Activated naive CD4-positive, alpha-beta T cell treated with anti-CD3 and anti-CD28 coated beads for 36 hours (primary cell): ENCODE data around the gene CERKL. TPM values are rescaled to one million over a fixed set of nuclear protein-coding genes. Genes with fewer than 3 reads are reported as not detected.

Source experiments
- CTCF ChIA-PET: fragments of 350-600 bp; sonication (Branson Sonifier 250); formaldehyde crosslinking; loops from one replicate; lab custom pipeline; 2021; ENCODE audit warnings: antibody characterized with exemption; lab: Charles Lee
- DNase-seq: peaks from one replicate; pipeline ENCODE4 v3.0.0-alpha.2; 2020
- H3K27ac Mint-ChIP-seq: one replicate; pipeline ENCODE4 v1.8.0; 2021; ENCODE audit warnings: mild to moderate bottlenecking, mixed read lengths
- H3K27me3 Mint-ChIP-seq: one replicate; pipeline ENCODE4 v1.8.0; 2021; ENCODE audit warnings: low read depth, mixed read lengths
- H3K36me3 Mint-ChIP-seq: one replicate; pipeline ENCODE4 v1.8.0; 2021; ENCODE audit warnings: low read depth, mixed read lengths
- H3K4me1 Mint-ChIP-seq: one replicate; pipeline ENCODE4 v1.8.0; 2021; ENCODE audit warnings: low read depth, mixed read lengths
- H3K4me3 Mint-ChIP-seq: one replicate; pipeline ENCODE4 v1.8.0; 2021; ENCODE audit warnings: mild to moderate bottlenecking, moderate library complexity, mixed read lengths
- H3K9me3 Mint-ChIP-seq: one replicate; pipeline ENCODE4 v1.8.0; 2021; ENCODE audit warnings: mixed read lengths
- intact Hi-C: fragments of 100-400 bp; cut with micrococcal nuclease; formaldehyde crosslinking; loops from one replicate; pipeline ENCODE4 v1.15.1; 2023
- total RNA-seq, 2 experiments: library from RNA; stranded (reverse); gene quantifications; one replicate each; pipeline ENCODE4 v1.2.3, GENCODE V29; 2021

The CERKL gene
- total RNA-seq, 2 experiments from 2014 or later, result 0.14 TPM; not detected in 1

DNA sequence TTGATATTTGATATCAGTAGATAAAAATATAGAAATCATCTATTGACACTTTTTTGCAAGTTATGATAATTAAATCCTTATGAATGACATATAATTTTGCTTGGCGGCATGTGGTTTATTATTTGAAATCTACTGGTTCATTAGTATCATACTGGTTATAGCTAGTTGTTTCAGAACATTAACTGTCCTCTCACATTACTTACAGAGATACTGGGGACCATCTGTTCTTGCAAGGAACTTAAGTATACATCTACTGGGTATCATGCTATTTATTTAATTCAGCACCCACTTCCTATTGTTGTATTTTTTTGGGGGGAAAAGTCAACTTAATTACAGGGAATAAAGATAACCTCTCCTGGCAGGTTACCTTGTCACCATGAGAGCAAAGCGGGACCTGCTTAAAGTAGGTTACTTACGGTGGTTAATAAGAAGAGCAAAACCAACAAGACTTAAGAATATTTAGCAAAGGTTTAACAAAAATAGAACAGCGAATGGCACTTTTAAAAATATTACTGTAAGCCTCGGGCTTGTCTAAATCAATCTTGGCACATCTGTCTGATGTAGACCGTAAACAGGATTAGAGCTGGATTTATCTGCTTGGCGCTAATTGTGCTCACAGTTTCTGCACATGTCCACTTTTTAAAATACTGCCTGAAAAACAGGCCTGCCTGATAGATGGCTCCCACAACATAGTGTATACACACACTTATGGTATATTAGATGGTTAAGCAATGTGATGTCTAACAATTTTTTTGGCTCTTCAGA lies 41.8 kb downstream of the CERKL start:
- H3K4me1 Mint-ChIP-seq, result no peaks in the 10 kb centered on the region
- no peaks in the 10 kb centered on the region for H3K36me3 Mint-ChIP-seq
- CTCF ChIA-PET, result no interaction called here
- no peaks in the 10 kb centered on the region for H3K27me3 Mint-ChIP-seq
- intact Hi-C loops, result no loop called here
- DNase-seq, result no peak
- no peak overlapping the region for H3K4me3 Mint-ChIP-seq
- H3K9me3 Mint-ChIP-seq, result no peaks in the 10 kb centered on the region
- no peak overlapping the region for H3K27ac Mint-ChIP-seq

DNA sequence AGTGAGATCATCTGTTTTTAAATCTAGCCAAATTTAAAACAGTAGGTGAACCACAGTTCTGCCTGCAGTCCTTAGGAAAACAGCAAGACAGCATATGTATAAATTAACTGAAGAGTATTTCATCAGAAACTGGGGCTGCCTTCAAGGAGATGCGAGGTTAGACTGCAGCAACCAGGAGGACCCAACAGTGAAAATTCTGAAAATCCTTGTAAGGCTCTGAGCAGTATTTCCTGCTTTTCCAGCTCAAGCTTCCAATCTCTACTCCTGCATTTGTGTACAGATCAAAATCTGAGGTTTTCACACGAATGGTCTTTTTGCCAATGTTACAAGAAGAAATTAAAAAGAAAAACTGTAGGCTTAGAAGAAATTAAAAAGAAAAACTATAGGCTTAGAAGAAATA lies 43.7 kb downstream of the CERKL start:
- no peak for DNase-seq
- H3K27ac Mint-ChIP-seq, result no peak overlapping the region
- peaks cover 6% of the 10 kb centered on the region for H3K4me1 Mint-ChIP-seq
- intact Hi-C loops, result no loop called here
- H3K27me3 Mint-ChIP-seq, result no peaks in the 10 kb centered on the region
- H3K36me3 Mint-ChIP-seq, result no peaks in the 10 kb centered on the region
- H3K9me3 Mint-ChIP-seq, result no peaks in the 10 kb centered on the region
- CTCF ChIA-PET, result interaction anchor here (0.6 to 0.8 kb wide), 2 partner anchors 102 to 239 kb away, joined by 3 to 7 read pairs; no protein-coding TSS in a partner anchor
- no peak overlapping the region for H3K4me3 Mint-ChIP-seq

DNA sequence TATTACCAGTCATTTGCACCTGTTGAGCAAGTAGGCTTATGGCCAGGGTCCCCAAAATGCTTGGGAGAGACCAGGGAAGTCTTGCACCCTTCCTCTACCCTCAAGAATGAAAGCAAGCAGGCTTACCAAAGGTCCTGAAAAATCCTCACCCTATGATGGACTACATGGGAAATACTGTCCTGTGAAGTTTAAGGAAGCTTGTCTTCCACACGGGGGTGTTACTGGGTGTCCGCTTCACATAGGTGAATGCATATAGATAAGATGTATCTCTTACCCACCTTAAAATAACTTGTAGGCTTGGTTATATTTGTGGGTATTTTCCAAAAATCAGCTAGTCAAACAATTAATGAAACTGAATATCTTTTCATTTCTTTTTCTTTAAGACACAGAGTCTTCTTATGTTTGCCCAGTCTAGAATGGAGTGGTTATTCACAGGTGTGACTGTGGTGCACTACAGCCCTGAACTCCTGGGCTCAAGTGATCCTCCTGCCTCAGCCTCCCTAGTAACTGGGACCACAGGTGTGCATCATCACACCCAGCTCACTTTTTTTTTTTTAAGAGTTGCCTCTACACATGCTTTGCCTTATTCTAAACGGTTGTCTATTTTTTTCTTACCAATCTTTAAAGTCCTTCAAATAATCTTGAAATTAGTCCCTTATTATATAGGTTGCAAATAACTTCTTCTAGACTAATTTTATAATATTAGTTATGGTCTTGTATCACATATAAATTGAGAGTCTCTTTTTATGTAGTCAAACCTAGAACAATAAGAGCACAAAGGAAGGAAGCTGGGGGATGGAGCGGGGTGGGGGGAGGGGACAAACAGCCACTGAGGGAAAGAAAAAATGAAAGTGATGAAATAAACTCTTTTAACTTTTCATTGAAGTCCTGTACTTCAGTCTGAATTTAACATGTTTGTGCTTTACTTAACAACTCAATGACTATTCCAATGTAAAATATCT lies 49.0 kb downstream of the CERKL start:
- Mint-ChIP-seq H3K36me3 (peaks cover 6% of the 10 kb centered on the region), H3K4me1 (peaks cover 23% of the 10 kb centered on the region), H3K9me3 (peaks cover 15% of the 10 kb centered on the region), H3K27me3 (no peaks in the 10 kb centered on the region), H3K27ac (peak overlapping the region; percentile 75), H3K4me3 (no peak overlapping the region)
- CTCF ChIA-PET, result interaction anchor here (0.6 kb wide), 1 partner anchor 93 kb away, joined by 4 read pairs; no protein-coding TSS in a partner anchor
- peak; percentile 22 for DNase-seq
- intact Hi-C loops, result no loop called here

DNA sequence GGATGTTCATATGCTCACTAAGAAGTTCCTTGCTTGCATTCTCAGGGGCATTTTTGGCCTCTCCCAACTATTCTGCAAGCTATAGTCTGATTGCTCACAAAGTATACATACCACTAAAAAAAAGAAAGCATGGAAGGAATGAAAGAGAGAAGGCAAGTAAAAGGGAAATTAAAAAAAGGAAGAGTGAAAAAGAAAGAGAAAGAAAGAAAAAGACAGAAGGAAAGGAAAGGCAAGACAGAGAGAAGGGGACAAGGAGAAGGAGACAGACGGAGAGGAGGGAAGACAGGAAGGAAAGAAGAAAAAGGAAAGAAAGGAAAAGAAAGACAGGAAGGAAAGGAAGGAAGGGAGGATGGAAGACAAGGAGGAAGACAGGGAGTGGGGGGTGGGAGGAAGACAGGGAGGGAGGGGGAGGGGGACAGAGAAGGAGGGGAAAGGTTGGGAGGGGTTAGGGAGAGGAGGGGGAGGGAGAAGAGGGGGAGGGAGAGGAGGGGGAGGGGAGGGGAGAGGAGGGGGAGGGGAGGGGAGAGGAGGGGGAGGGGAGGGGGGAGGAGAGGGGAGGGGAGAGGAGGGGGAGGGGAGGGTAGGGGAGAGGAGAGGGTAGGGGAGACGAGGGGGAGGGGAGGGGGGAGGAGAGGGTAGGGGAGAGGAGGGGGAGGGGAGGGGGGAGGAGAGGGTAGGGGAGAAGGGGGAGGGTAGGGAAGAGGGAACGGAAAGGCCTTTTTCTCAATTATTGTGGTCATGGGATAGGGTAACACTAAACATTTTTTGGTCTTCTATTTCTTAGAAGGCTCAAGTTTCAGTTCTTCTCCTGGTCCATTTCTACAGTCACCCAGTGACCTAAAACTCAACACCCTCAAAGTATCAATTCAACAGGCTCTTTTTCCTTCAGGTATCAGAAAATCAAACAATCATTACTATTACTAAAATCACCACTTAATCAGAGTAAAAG lies 50.7 kb downstream of the CERKL start:
- Mint-ChIP-seq H3K4me1 (peaks cover 23% of the 10 kb centered on the region), H3K9me3 (peaks cover 15% of the 10 kb centered on the region), H3K4me3 (no peak overlapping the region), H3K27me3 (no peaks in the 10 kb centered on the region), H3K36me3 (peaks cover 8% of the 10 kb centered on the region), H3K27ac (no peak overlapping the region)
- intact Hi-C loops, result no loop called here
- CTCF ChIA-PET, result no interaction called here
- DNase-seq, result no peak

DNA sequence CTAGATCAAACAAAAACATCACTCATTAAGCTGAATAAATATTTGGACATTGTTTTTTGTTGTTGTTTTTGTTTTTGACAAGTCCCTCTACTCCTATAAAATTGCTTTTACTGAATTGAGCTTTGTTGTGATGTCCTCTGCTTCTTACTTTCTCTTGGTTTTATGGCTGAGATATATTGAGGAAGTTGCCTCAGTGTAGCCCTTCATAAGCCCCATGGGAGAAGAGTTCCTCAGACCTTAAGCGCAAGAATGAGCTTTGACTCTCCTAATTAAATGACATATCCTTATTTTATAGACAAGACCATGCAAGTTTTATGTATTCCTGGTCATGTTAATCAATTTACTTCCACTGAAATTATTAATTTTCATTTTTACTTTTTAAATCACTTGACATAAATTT lies 54.9 kb downstream of the CERKL start:
- DNase-seq, result no peak
- Mint-ChIP-seq H3K4me1 (peaks cover 5% of the 10 kb centered on the region), H3K27me3 (no peaks in the 10 kb centered on the region), H3K9me3 (peaks cover 15% of the 10 kb centered on the region), H3K36me3 (peaks cover 8% of the 10 kb centered on the region), H3K4me3 (no peak overlapping the region), H3K27ac (no peak overlapping the region)
- CTCF ChIA-PET, result no interaction called here
- intact Hi-C loops, result no loop called here

DNA sequence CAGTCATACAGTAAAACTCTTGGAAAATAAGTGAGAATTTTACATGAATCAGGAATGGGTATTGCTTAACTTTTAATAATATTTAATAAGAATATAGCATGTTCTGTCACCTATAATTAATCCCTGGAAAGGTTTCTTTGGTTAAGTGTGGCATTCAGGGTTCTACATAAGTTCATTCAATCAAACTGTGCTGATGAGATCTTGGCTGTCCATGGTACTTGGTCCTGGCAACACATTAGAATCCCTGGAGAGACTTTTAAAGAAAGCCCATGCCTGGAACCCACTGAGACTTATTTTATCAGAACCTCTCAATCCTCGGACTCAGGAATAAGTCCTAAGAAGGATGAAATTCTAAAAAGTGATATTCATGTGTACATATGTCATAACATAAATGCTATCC lies 60.3 kb downstream of the CERKL start:
- DNase-seq, result no peak
- H3K36me3 Mint-ChIP-seq, result no peaks in the 10 kb centered on the region
- no peaks in the 10 kb centered on the region for H3K9me3 Mint-ChIP-seq
- H3K4me3 Mint-ChIP-seq, result no peak overlapping the region
- H3K27me3 Mint-ChIP-seq, result no peaks in the 10 kb centered on the region
- H3K4me1 Mint-ChIP-seq, result no peaks in the 10 kb centered on the region
- intact Hi-C loops, result no loop called here
- CTCF ChIA-PET, result no interaction called here
- H3K27ac Mint-ChIP-seq, result no peak overlapping the region

DNA sequence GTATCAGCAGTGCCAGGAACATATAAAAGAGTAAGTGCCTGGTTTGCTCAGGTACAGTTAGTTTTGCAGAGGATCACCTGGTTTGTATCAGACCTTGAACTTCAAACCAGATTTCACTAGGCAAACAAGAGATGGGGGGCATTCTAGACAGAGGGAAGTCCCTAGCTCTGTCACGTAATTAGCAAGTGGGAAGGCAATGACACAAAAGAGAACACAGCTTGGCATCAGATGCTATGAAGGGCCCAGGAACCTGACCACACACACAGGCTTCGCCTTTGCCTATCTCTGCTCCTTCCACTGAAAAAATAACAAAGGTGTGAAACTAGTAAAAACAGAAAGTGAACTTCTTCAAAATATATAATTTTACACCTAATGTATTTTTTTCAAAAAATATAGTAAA lies 62.6 kb downstream of the CERKL start:
- Mint-ChIP-seq H3K27me3 (no peaks in the 10 kb centered on the region), H3K9me3 (no peaks in the 10 kb centered on the region), H3K4me3 (no peak overlapping the region), H3K36me3 (no peaks in the 10 kb centered on the region), H3K4me1 (no peaks in the 10 kb centered on the region), H3K27ac (no peak overlapping the region)
- intact Hi-C loops, result no loop called here
- CTCF ChIA-PET, result interaction anchor here (1.2 kb wide), 1 partner anchor 12 kb away, joined by 3 read pairs; no protein-coding TSS in a partner anchor
- no peak for DNase-seq

DNA sequence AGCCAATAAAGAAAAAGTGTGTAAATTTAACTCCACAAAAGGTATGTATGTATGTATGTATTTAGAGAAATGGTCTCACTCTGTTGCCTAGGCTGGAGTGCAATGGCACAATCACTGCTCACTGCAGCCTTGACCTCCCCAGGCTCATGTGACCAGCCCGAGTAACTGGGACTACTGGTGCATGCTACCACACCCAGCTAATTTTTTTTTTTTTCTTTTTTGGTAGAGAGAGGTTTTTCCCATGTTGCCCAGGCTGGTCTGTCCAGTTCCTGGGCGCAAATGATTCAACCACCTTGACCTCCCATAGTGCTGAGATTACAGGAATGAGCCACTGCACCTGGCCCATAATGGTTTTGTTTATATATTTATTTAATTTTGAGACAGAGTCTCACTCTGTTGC lies 67.1 kb downstream of the CERKL start:
- CTCF ChIA-PET, result no interaction called here
- Mint-ChIP-seq H3K27me3 (no peaks in the 10 kb centered on the region), H3K27ac (no peak overlapping the region), H3K36me3 (no peaks in the 10 kb centered on the region), H3K4me1 (peaks cover 9% of the 10 kb centered on the region), H3K4me3 (no peak overlapping the region), H3K9me3 (no peaks in the 10 kb centered on the region)
- DNase-seq, result no peak
- intact Hi-C loops, result no loop called here

DNA sequence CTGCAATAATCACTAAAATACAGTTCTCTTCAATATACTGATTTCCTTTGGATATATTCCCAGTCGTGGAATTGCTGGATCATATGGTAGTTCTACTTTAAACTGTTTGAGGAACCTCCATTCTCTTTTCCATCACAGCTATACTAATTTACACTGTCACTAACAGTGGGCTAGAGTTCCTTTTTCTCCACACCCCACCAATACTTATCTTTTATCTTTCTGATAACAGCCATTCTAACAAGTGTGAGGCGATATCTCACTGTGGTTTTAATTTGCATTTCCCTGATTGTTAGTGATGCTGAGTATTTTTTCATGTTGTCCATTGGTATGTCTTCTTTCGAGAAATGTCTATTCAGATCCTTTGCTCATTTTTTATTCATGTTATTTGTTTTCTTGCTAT lies 68.4 kb downstream of the CERKL start:
- Mint-ChIP-seq H3K36me3 (no peaks in the 10 kb centered on the region), H3K27ac (no peak overlapping the region), H3K9me3 (no peaks in the 10 kb centered on the region), H3K4me1 (peaks cover 9% of the 10 kb centered on the region), H3K4me3 (no peak overlapping the region), H3K27me3 (no peaks in the 10 kb centered on the region)
- intact Hi-C loops, result no loop called here
- CTCF ChIA-PET, result no interaction called here
- DNase-seq, result no peak

DNA sequence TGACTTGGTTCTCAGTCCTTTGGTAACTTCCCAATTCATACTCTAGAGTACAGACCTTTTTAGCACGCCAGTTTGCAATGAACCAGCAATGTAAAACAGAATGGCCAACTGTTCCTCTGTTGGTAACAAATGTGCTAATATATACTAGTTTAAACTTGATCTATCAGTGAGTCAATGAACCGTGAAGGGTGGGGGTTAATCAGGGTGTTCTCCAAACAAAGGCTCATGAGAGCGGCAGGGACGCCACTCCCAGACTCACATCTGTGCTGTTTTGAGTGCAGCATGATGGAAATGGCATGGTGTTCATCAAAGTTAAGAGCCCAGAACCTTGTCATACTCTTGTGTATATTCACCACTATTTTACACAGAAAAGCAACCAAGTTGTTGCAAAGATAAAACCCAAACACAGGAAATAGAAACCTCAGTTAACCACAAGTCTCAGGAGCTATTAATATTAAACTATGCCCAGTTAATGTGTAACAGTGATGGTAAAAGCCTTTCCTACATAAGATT lies 70.3 kb downstream of the CERKL start:
- no peaks in the 10 kb centered on the region for H3K9me3 Mint-ChIP-seq
- intact Hi-C loops, result no loop called here
- H3K4me1 Mint-ChIP-seq, result peaks cover 9% of the 10 kb centered on the region
- CTCF ChIA-PET, result interaction anchor here (1.0 kb wide), 1 partner anchor 13 kb away, joined by 4 read pairs; no protein-coding TSS in a partner anchor
- H3K36me3 Mint-ChIP-seq, result no peaks in the 10 kb centered on the region
- no peak overlapping the region for H3K27ac Mint-ChIP-seq
- peak; percentile 20 for DNase-seq
- H3K4me3 Mint-ChIP-seq, result no peak overlapping the region
- H3K27me3 Mint-ChIP-seq, result peaks cover 2% of the 10 kb centered on the region

DNA sequence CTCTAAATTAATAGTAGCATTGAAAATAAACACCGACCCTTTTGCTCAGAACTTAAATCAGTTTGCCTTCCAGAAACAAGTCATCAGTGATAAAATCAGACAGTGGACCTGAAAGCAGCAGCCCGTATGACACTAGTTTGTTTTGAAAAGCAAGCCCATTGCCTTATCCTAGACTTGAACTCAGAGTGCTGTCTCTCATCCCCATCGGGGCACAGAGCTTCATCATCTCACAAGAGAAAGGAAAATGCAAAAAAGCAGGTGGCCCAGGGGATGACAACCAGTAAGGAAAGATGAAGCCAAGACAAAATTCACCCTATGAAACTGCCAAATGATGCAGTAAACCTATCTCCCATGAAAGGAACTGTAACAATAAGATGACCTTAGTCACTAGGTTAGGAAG lies 71.2 kb downstream of the CERKL start:
- H3K36me3 Mint-ChIP-seq, result no peaks in the 10 kb centered on the region
- peaks cover 9% of the 10 kb centered on the region for H3K4me1 Mint-ChIP-seq
- H3K9me3 Mint-ChIP-seq, result no peaks in the 10 kb centered on the region
- intact Hi-C loops, result no loop called here
- no peak overlapping the region for H3K4me3 Mint-ChIP-seq
- peaks cover 2% of the 10 kb centered on the region for H3K27me3 Mint-ChIP-seq
- DNase-seq, result no peak
- CTCF ChIA-PET, result interaction anchor here (0.7 to 1.0 kb wide), 2 partner anchors 12 to 142 kb away, joined by 3 to 4 read pairs; no protein-coding TSS in a partner anchor
- H3K27ac Mint-ChIP-seq, result no peak overlapping the region
